Naive thymus-derived CD8-positive, alpha-beta T cell (primary cell): Measurements from ENCODE around the gene VDAC1. TPM values are rescaled to one million over a fixed set of nuclear protein-coding genes. Genes with fewer than 3 reads are reported as not detected.
"Not testable (repeated sequence)": the region's sequence is repeated elsewhere in the genome, so short reads cannot be mapped to it uniquely, and the experiment has no call there.

Source experiments
- ATAC-seq, 2 donors: fragments of 150-1000 bp; cut with Tn5 transposase in 1 of 2; sonication (Bioruptor Pico), chemical (Tn5 transposase) in 1 of 2; 1 replicate in 1 of 2; 2 replicates in 1 of 2; pipeline ENCODE4 v1.10.0; 2021; ENCODE audit warnings: mild to moderate bottlenecking in 2 of 2, moderate library complexity in 2 of 2
- POLR2A ChIA-PET: fragments of 350-600 bp; sonication (Branson Sonifier 250); formaldehyde crosslinking; loops from one replicate; lab custom pipeline; 2021; ENCODE audit warnings: antibody characterized with exemption; lab: Charles Lee
- DNase-seq, 10 donors: peaks; one replicate each; pipeline versions ENCODE4 v3.0.0 to v3.0.0-alpha.2; 2020 to 2022
- H3K27ac Mint-ChIP-seq, 10 donors: one replicate each; pipeline ENCODE4 v1.8.0; 2020 to 2022; ENCODE audit warnings: mild to moderate bottlenecking in 10 of 10, mixed read lengths in 10 of 10, moderate library complexity in 4 of 10, inconsistent platforms in 1 of 10
- H3K27me3 Mint-ChIP-seq, 5 donors: one replicate each; pipeline ENCODE4 v1.8.0; 2021 to 2022; ENCODE audit warnings: mixed read lengths in 5 of 5
- H3K36me3 Mint-ChIP-seq, 3 donors: one replicate each; pipeline ENCODE4 v1.8.0; 2020 to 2022; ENCODE audit warnings: mixed read lengths in 3 of 3, mild to moderate bottlenecking in 2 of 3, inconsistent platforms in 1 of 3
- H3K4me1 Mint-ChIP-seq, 4 donors: one replicate each; pipeline ENCODE4 v1.8.0; 2021 to 2022; ENCODE audit warnings: mixed read lengths in 4 of 4
- H3K4me3 Mint-ChIP-seq, 10 donors: one replicate each; pipeline ENCODE4 v1.8.0; 2020 to 2022; ENCODE audit warnings: mild to moderate bottlenecking in 10 of 10, mixed read lengths in 10 of 10, moderate library complexity in 6 of 10, inconsistent platforms in 1 of 10
- H3K9me3 Mint-ChIP-seq, 9 donors: one replicate each; pipeline ENCODE4 v1.8.0; 2020 to 2022; ENCODE audit warnings: mixed read lengths in 9 of 9, mild to moderate bottlenecking in 3 of 9, inconsistent platforms in 1 of 9, moderate library complexity in 1 of 9
- polyA plus RNA-seq, 3 donors: library from polyadenylated mRNA; unstranded; fragments of 300-500 nt; fragmentation: Illumina TruSeq; gene quantifications; one replicate each; pipeline ENCODE4 v1.2.3, GENCODE V29; 2021
- total RNA-seq, 8 experiments: library from RNA in 2 of 8; stranded (reverse) in 2 of 8; gene quantifications; one replicate each; pipeline ENCODE4 v1.2.3 and lab custom pipeline; 2021 to 2026

The VDAC1 gene
- total and polyA plus RNA-seq, 5 experiments from 2014 or later: 42.6 to 72.9 (median 64.4) TPM

GRCh38 chr5:133941456-133942196 is 63.1 kb downstream of the VDAC1 start:
- Mint-ChIP-seq H3K27ac (no peak overlapping the region), H3K4me1 (peaks cover 0 to 35% (median 0%) of the 10 kb centered on the region in 4 donors)
- no peak for ATAC-seq

GRCh38 chr5:133939668-133940067 is 65.1 kb downstream of the VDAC1 start:
- POLR2A ChIA-PET: no interaction called here
- DNase-seq (no peak), ATAC-seq (no peak)
- no peaks in the 10 kb centered on the region for H3K9me3 Mint-ChIP-seq
- H3K4me3 Mint-ChIP-seq: no peak overlapping the region
- peaks cover 0 to 8% (median 6%) of the 10 kb centered on the region in 5 donors for H3K27me3 Mint-ChIP-seq
- peaks cover 0 to 42% (median 0%) of the 10 kb centered on the region in 4 donors for H3K4me1 Mint-ChIP-seq
- H3K27ac Mint-ChIP-seq: peak overlapping the region in 2 of 10 donors; percentile 9 to 23
- H3K36me3 Mint-ChIP-seq: no peaks in the 10 kb centered on the region

More at GRCh38 chr5:133941456-133942196, 63.1 kb downstream of the VDAC1 start:
- Mint-ChIP-seq H3K9me3 (no peaks in the 10 kb centered on the region), H3K4me3 (no peak overlapping the region), H3K27me3 (peaks cover 0 to 6% (median 6%) of the 10 kb centered on the region in 5 donors), H3K36me3 (no peaks in the 10 kb centered on the region)
- POLR2A ChIA-PET: no interaction called here
- DNase-seq: no peak

- peaks cover 0 to 46% (median 1%) of the 10 kb centered on the region in 4 donors for H3K4me1 Mint-ChIP-seq
- H3K9me3 Mint-ChIP-seq: no peaks in the 10 kb centered on the region
- peak overlapping the region in 1 of 10 donors; percentile 56 for H3K27ac Mint-ChIP-seq
- DNase-seq (no peak), ATAC-seq (no peak)
- H3K4me3 Mint-ChIP-seq: no peak overlapping the region
- POLR2A ChIA-PET: no interaction called here
- H3K27me3 Mint-ChIP-seq: peaks cover 0 to 16% (median 6%) of the 10 kb centered on the region in 5 donors
- H3K36me3 Mint-ChIP-seq: no peaks in the 10 kb centered on the region
These were observed 65.8 kb downstream of the VDAC1 start for GRCh38 chr5:133938929-133939328.

- Mint-ChIP-seq H3K27ac (peak overlapping the region in 2 of 10 donors; percentile 40 to 56), H3K27me3 (peaks cover 0 to 18% (median 4%) of the 10 kb centered on the region in 5 donors), H3K4me3 (no peak overlapping the region), H3K36me3 (no peaks in the 10 kb centered on the region), H3K4me1 (peaks cover 0 to 48% (median 2%) of the 10 kb centered on the region in 4 donors), H3K9me3 (no peaks in the 10 kb centered on the region)
- DNase-seq (no peak), ATAC-seq (no peak)
- POLR2A ChIA-PET: no interaction called here
These were observed 66.5 kb downstream of the VDAC1 start for GRCh38 chr5:133938039-133938821.

DNA sequence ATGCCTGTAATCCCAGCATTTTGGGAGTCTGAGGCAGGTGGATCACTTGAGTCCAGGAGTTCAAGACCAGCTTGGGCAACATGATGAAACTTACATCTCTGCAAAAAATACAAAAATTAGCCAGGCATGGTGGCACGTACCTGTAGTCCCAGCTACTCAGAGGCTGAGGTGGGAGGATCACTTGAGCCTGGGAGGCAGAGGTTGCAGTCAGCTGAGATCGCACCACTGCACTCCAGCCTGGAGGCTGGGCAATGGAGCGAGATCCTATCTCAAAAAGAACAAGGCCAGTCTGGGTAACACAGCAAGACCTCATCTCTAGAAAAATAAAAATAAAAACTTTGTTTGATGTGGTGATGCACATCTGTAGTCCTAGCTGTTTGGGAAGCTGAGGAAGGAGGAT is 67.1 kb downstream of the VDAC1 start:
- Mint-ChIP-seq H3K27me3 (peaks cover 0 to 18% (median 4%) of the 10 kb centered on the region in 5 donors), H3K27ac (peak overlapping the region in 1 of 10 donors; percentile 56), H3K4me1 (peaks cover 0 to 54% (median 2%) of the 10 kb centered on the region in 4 donors)
- H3K9me3 Mint-ChIP-seq, H3K36me3 Mint-ChIP-seq, POLR2A ChIA-PET, DNase-seq, H3K4me3 Mint-ChIP-seq, ATAC-seq: not testable (repeated sequence)

GRCh38 chr5:133936651-133937015 is 68.1 kb downstream of the VDAC1 start:
- peaks cover 0 to 60% (median 2%) of the 10 kb centered on the region in 4 donors for H3K4me1 Mint-ChIP-seq
- peaks cover 0 to 15% (median 2%) of the 10 kb centered on the region in 5 donors for H3K27me3 Mint-ChIP-seq
- no peak overlapping the region for H3K4me3 Mint-ChIP-seq
- H3K36me3 Mint-ChIP-seq: no peaks in the 10 kb centered on the region
- DNase-seq (no peak), ATAC-seq (no peak)
- POLR2A ChIA-PET: no interaction called here
- H3K9me3 Mint-ChIP-seq: no peaks in the 10 kb centered on the region
- H3K27ac Mint-ChIP-seq: peak overlapping the region in 1 of 10 donors; percentile 58

DNA sequence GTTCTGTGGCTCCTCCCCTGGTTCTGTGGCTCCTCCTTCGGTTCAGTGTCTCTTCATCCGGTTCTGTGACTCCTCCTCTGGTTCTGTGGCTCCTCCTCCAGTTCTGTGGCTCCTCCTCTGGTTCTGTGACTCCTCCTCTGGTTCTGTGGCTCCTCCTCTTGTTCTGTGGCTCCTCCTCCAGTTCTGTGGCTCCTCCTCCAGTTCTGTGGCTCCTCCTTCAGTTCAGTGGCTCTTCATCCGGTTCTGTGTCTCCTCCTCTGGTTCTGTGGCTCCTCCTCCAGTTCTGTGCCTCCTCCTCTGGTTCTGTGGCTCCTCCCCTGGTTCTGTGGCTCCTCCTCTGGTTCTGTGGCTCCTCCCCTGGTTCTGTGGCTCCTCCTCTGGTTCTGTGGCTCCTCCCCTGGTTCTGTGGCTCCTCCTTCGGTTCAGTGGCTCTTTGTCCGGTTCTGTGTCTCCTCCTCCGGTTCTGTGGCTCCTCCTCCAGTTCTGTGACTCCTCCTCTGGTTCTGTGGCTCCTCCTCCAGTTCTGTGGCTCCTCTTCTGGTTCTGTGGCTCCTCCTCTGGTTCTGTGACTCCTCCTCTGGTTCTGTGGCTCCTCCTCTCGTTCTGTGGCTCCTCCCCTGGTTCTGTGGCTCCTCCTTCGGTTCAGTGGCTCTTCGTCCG is 68.7 kb downstream of the VDAC1 start:
- H3K9me3 Mint-ChIP-seq, ATAC-seq, H3K4me3 Mint-ChIP-seq, DNase-seq, H3K36me3 Mint-ChIP-seq, POLR2A ChIA-PET: not testable (repeated sequence)
- H3K27ac Mint-ChIP-seq: peak overlapping the region in 1 of 10 donors; percentile 81
- peaks cover 0 to 63% (median 3%) of the 10 kb centered on the region in 4 donors for H3K4me1 Mint-ChIP-seq
- peaks cover 0 to 12% (median 2%) of the 10 kb centered on the region in 5 donors for H3K27me3 Mint-ChIP-seq

DNA sequence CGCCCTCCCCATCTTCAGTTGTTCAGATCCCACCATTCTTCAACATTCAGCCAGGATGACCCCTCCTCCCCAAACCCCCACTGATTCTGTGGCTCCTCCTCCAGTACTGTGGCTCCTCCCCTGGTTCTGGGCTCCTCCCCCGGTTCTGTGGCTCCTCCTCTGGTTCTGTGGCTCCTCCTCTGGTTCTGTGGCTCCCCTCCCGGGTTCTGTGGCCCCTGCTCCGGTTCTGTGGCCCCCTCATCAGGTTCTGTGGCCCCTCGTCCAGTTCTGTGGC is 69.2 kb downstream of the VDAC1 start:
- DNase-seq (no peak), ATAC-seq (no peak)
- POLR2A ChIA-PET: no interaction called here
- H3K4me3 Mint-ChIP-seq: peak overlapping the region in 1 of 10 donors; percentile 52
- H3K27ac Mint-ChIP-seq: peak overlapping the region in 2 of 10 donors; percentile 81 to 82
- peaks cover 3 to 69% (median 4%) of the 10 kb centered on the region in 4 donors for H3K4me1 Mint-ChIP-seq
- H3K9me3 Mint-ChIP-seq: no peaks in the 10 kb centered on the region
- H3K27me3 Mint-ChIP-seq: peaks cover 0 to 12% (median 2%) of the 10 kb centered on the region in 5 donors
- no peaks in the 10 kb centered on the region for H3K36me3 Mint-ChIP-seq

DNA sequence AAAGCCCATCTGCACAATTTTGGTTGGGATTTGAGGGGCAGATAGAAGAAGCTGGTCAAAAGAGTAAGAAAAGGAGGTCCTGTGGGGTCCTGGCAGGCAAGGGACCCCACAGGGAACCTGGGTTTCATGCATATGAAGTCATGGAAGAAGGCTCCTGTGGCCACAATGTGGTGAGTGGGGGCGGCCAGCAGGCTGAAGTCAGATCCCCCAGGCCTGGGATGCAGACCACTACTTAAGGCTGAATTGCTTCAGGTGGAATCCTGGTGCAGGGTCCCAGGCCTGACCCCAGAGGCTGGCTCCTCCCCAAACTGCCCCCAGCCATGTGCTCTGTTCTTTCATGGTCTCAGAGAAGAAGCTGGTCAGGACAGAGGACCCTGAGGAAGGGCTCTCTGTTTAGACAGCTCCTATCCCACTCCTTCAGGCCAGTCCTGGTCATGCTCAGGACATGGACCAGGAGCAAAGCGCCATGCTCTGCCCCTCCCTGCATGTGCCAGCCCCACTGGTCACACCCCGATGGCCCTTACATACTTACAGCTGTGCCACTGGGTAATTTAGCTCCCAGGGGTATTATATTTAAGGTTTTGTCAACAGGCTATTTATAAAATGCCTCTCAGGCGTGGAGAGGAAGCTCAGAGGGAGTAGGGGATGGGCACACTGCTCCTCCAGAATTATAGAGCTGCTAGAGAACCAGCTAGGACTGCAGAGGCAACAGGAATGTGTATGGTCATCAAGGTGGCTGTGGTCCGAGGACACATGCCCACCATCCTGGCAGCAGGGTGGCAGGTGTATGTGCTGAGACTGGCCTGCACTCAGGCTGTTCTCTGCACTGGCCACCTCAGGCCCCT is 69.7 kb downstream of the VDAC1 start:
- H3K27ac Mint-ChIP-seq: peak overlapping the region in 2 of 10 donors; percentile 81 to 82
- H3K4me3 Mint-ChIP-seq: peak overlapping the region in 1 of 10 donors; percentile 73
- DNase-seq (peak in 1 of 10 donors; percentile 29), ATAC-seq (peak in 1 of 2 donors; percentile 16)
- H3K27me3 Mint-ChIP-seq: peaks cover 0 to 12% (median 2%) of the 10 kb centered on the region in 5 donors
- no peaks in the 10 kb centered on the region for H3K36me3 Mint-ChIP-seq
- H3K9me3 Mint-ChIP-seq: no peaks in the 10 kb centered on the region
- POLR2A ChIA-PET: interaction anchor here (0.5 kb wide), 1 partner anchor 43 kb away, joined by 3 read pairs; no protein-coding TSS in a partner anchor
- peaks cover 6 to 74% (median 9%) of the 10 kb centered on the region in 4 donors for H3K4me1 Mint-ChIP-seq

DNA sequence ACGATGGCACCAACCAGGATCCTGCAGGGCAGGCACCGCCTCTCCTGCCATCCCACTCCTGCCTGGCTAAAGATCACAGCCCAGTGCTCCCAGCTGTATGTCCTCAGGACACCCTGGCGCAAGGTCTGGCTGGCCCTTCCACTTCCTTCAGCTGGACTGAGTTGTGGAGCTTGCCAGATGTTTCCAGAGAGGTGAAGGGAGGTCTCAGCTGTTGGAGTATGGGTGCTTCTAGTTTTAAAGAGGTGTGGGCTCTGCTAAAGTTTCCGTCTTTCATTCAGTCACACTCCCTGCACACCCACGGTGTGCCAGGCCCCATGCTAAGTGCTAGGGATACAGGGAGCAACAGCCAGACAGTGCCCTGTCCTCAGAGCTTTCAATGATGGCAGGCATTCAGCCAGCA is 70.5 kb downstream of the VDAC1 start:
- DNase-seq (no peak), ATAC-seq (no peak)
- peak overlapping the region in 1 of 10 donors; percentile 73 for H3K4me3 Mint-ChIP-seq
- H3K27ac Mint-ChIP-seq: peak overlapping the region in 2 of 10 donors; percentile 52 to 81
- peaks cover 6 to 76% (median 15%) of the 10 kb centered on the region in 4 donors for H3K4me1 Mint-ChIP-seq
- no peaks in the 10 kb centered on the region for H3K36me3 Mint-ChIP-seq
- POLR2A ChIA-PET: no interaction called here
- peaks cover 0 to 12% (median 2%) of the 10 kb centered on the region in 5 donors for H3K27me3 Mint-ChIP-seq
- no peaks in the 10 kb centered on the region for H3K9me3 Mint-ChIP-seq

DNA sequence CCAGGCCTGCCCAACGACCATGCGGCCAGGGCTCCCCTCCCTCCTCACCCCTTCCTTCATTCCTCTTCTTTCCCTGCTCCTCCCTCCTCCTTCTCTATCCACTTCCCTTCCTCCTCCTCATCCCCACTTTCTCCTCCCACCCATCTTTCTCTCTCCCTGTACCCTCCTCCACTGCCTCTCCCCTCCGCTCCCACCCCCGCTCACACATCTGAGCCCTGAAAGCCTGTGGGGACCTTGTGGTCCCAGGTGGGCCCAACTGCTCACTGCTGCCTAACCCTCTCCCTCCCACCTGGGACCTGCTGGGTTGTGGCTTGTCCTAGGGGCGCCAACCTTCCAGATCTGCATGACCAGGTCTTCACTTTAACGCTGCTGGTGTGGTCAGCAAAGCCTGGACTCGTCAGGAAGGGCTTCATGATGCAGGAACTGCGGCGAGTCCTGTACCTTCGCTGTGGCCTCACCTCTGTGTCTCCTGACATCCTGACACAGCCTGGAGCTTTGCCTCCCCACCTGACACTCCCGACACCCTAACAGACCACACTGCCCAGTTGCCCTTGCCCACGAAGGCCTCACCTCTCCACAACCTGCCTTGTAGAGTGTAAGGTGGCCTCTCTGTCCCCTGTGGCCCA is 71.0 kb downstream of the VDAC1 start:
- peak overlapping the region in 2 of 10 donors; percentile 45 to 81 for H3K27ac Mint-ChIP-seq
- no peak for ATAC-seq

More for the DNA sequence above, 71.0 kb downstream of the VDAC1 start:
- peak overlapping the region in 1 of 10 donors; percentile 73 for H3K4me3 Mint-ChIP-seq
- no peaks in the 10 kb centered on the region for H3K36me3 Mint-ChIP-seq
- H3K9me3 Mint-ChIP-seq: no peaks in the 10 kb centered on the region
- H3K27me3 Mint-ChIP-seq: peaks cover 0 to 12% (median 2%) of the 10 kb centered on the region in 5 donors
- POLR2A ChIA-PET: no interaction called here
- DNase-seq: no peak
- H3K4me1 Mint-ChIP-seq: peaks cover 6 to 76% (median 16%) of the 10 kb centered on the region in 4 donors
